Hepatocyte (in vitro differentiated cells): Measurements from ENCODE around the gene OR5D16.
"Not testable (repeated sequence)": the region's sequence is repeated elsewhere in the genome, so short reads cannot be mapped to it uniquely, and the experiment has no call there.

ENCODE experiments used
- EZH2 ChIP-seq: fragments of 200-600 bp; sonication (generic); IDR thresholded peaks from 2 replicates; pipeline ENCODE4 v1.6.1; 2016; ENCODE audit warnings: antibody characterized with exemption, mild to moderate bottlenecking, borderline replicate concordance
- EZH2phosphoT487 ChIP-seq: fragments of 200-600 bp; sonication (generic); IDR thresholded peaks from one replicate; pipeline ENCODE4 v1.6.1; 2018; ENCODE audit warnings: antibody characterized with exemption, mild to moderate bottlenecking, low read depth, moderate library complexity; ENCODE audit not compliant: unreplicated experiment, severe bottlenecking
- TF ChIP-seq, protein P1 (sequence below): fragments of 200-600 bp; sonication (generic); IDR thresholded peaks from 2 replicates; pipeline ENCODE4 v1.5.1; 2016; ENCODE audit warnings: antibody characterized with exemption, mild to moderate bottlenecking; ENCODE audit not compliant: poor library complexity

DNA sequence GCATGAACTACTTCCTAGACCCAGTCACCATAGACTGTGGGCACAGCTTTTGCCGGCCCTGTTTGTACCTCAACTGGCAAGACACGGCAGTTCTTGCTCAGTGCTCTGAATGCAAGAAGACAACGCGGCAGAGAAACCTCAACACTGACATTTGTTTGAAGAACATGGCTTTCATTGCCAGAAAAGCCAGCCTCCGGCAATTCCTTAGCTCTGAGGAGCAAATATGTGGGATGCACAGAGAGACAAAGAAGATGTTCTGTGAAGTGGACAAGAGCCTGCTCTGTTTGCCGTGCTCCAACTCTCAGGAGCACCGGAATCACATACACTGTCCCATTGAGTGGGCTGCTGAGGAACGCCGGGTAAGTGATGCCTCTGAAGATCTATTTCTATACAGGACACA lies 46.9 kb downstream of the OR5D16 start:
- TF ChIP-seq, protein P1, sequence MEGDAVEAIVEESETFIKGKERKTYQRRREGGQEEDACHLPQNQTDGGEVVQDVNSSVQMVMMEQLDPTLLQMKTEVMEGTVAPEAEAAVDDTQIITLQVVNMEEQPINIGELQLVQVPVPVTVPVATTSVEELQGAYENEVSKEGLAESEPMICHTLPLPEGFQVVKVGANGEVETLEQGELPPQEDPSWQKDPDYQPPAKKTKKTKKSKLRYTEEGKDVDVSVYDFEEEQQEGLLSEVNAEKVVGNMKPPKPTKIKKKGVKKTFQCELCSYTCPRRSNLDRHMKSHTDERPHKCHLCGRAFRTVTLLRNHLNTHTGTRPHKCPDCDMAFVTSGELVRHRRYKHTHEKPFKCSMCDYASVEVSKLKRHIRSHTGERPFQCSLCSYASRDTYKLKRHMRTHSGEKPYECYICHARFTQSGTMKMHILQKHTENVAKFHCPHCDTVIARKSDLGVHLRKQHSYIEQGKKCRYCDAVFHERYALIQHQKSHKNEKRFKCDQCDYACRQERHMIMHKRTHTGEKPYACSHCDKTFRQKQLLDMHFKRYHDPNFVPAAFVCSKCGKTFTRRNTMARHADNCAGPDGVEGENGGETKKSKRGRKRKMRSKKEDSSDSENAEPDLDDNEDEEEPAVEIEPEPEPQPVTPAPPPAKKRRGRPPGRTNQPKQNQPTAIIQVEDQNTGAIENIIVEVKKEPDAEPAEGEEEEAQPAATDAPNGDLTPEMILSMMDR = not testable (repeated sequence)
- TF ChIP-seq EZH2, EZH2phosphoT487: not testable (repeated sequence)
